Tibial nerve (tissue), 4 donors: ENCODE measurements around the gene ARAP1.

Experiments
- EP300 ChIP-seq, 2 donors: sonication (generic); formaldehyde crosslinking; IDR thresholded peaks; one replicate each; pipeline ENCODE4 v1.6.1; 2017; ENCODE audit warnings: antibody characterized with exemption in 2 of 2, mild to moderate bottlenecking in 1 of 2
- POLR2A ChIP-seq, 2 donors: fragments of 450-650 bp; IDR thresholded peaks; one replicate each; pipeline ENCODE4 v1.6.1; 2017; ENCODE audit warnings: antibody characterized with exemption in 2 of 2, mild to moderate bottlenecking in 2 of 2, moderate library complexity in 2 of 2
- TF ChIP-seq, protein P1 (sequence below), 5 experiments: fragments of 200-600 bp in 3 of 5; fragments of 450-650 bp in 2 of 5; sonication (generic) in 3 of 5; IDR thresholded peaks; one replicate each; pipeline ENCODE4 v1.5.1; 2016 to 2019; ENCODE audit warnings: antibody characterized with exemption in 5 of 5, mild to moderate bottlenecking in 3 of 5, moderate library complexity in 2 of 5

DNA sequence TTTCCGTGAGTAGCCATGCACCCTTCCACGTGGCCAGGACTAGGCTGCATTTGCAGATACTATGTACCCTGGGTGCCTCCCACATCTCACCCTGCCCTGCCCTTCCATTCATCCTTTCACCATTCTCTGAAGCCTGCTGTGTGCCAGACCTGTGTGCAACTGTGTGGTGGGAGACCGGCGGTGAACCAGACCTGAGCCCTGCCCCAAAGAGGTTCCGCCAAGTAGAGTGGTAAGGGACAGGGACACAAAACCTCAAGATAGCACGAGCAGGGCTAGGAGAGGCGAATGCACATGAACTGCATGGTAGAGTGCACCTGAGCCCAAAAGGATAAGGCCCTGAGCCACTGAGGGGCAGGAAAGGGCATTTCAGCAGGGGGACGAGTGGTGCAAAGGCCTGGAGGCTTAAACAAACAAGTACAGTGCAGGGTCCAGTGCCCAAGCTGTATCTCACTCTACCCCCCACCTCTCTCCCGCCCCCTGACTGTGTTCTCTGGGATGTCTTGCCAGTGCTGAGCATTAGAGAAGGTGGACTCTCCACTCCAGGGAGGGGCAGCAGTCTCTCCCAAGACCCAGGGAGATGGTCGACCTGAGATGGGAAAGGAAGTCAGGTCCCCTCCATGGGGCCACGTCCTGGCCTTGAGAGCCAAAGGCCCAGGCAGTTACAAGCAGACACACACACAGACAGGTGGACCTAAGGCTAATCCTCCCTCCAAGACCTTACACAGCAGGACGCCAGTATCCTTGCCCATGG lies 14.1 kb upstream of the ARAP1 start:
- TF ChIP-seq, protein P1, sequence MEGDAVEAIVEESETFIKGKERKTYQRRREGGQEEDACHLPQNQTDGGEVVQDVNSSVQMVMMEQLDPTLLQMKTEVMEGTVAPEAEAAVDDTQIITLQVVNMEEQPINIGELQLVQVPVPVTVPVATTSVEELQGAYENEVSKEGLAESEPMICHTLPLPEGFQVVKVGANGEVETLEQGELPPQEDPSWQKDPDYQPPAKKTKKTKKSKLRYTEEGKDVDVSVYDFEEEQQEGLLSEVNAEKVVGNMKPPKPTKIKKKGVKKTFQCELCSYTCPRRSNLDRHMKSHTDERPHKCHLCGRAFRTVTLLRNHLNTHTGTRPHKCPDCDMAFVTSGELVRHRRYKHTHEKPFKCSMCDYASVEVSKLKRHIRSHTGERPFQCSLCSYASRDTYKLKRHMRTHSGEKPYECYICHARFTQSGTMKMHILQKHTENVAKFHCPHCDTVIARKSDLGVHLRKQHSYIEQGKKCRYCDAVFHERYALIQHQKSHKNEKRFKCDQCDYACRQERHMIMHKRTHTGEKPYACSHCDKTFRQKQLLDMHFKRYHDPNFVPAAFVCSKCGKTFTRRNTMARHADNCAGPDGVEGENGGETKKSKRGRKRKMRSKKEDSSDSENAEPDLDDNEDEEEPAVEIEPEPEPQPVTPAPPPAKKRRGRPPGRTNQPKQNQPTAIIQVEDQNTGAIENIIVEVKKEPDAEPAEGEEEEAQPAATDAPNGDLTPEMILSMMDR (IDR thresholded peaks at IDR 0.05): no peak
- TF ChIP-seq EP300 (IDR thresholded peaks at IDR 0.05) (no peak), POLR2A (IDR thresholded peaks at IDR 0.05) (no peak)
